Stimulated activated CD8-positive, alpha-beta memory T cell treated with anti-CD3 and anti-CD28 coated beads, Interleukin-7, amount 100 ng/mL, for 4 hours (primary cell): ENCODE data around the gene ZNF786.

Experiments used
- DNase-seq, 2 donors: peaks; one replicate each; pipeline ENCODE4 v3.0.0-alpha.2; 2020; ENCODE audit warnings: low read depth in 2 of 2

ZNF786 gene

DNA sequence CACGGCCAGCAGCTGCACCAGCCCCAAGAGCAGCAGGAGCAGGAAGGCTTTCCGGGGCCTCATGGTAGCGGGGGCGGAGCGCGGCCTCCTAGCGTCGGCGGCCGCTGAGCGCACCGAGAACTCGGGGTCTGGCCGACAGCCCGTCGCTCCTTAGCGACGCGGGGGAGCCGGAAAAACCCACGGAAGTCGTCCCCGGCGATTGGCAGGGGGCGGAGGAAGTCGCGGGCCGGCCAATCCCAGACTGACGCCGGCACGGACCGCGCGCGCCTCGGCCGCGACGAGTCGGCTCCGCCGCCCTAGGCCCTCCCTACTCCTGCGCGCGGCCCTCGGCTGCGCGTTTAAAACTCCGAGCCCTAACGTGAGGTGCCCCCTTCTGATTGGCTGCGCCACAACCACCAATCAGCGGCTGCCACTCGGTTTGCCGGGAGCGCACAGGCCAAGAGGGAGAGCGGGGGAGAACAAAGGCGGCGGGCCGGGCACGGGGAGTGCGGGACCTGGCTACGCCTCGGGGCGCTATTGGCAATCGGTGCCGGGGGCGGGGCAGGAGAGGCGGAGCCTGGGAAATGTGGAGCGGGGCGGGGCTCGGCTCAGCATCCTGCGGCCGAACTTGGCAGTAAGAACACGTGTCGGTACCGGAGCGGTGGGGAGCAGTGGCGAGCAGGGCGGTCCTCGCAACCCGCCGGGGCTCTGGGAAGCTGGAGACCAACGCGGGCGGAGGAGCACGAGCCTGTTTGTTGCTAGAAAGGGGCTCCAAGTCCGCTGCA, 62.0 kb downstream of the ZNF786 start, which contains the start of gene PDIA4:
Gene PDIA4 (minus strand): TSS at position 160 of the 764 bp plus-strand sequence. CDS start 97 bp downstream, at position 63.
- peak; percentile 99 to 100 for DNase-seq

DNA sequence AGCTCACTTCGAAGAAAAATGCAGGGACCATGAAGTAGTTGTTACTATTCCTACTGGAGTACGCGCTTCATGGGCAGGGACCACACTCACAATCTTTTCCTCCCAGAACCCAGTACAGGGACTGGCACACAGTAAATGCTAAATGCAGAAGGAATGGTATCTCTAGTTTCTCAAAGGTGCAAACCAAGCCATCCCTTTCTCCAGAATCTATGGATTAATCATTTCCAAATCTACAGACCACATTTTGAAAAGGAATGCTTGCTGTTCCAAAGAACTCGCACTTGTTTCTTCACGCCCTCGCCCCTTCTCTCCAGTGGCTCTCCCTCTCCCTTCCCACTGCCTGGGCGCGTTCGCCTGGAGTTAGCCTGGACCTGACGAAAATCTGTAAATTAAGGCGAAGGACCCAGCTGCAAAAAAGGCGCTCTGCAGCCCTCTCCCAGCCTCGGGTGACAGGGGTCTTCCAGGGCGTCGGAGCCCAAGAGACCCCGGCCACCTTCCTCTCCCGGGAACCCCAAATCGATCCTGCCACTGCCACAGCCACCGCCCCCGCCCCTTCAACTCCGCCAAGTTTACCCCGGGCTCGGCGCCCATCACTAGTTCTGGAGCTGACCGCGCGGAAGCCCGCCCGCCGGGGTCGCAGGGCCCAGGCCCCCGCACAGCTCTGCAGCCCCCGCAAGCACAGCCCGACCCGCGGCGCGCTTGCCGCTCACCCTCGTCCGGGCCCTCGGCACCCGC, 62.7 kb downstream of the ZNF786 start:
- DNase-seq: no peak

DNA sequence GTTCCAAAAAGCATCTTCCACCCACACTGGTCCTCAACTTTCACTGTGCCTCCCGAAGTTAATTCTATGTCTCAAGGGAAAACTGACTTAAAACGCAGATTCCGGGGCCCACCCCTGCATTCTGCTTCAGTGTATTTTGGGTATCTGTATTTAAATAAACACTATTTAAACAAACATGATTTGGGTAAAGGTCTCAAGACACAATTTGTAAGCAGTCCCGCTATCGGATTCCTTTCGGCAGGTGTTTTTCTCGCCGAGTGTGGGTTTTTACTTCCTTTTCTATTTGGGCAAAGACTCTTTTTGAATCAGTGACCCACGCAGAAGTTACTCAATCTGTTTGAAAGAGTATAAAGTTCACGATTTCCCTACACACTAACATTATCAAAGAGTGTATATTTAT, 63.5 kb downstream of the ZNF786 start:
- DNase-seq: no peak

DNA sequence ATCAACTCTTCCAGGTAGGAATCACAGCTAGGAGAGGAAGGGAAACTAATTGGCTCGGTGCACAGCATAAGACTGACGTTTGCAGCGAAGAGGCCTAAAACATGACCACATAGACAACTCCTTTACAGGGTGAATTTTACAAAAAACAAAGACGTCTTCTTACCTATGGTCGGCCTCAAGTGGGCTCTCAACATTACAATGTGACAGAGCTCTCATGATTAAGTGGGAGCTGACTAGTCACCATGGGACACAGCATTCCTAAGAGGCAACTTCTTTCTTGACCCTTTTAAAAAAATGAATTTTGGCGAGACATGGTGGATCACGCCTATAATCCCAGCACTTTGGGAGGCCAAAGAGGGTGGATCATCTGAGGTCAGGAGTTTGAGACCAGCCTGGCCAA, 66.9 kb downstream of the ZNF786 start:
- no peak for DNase-seq

DNA sequence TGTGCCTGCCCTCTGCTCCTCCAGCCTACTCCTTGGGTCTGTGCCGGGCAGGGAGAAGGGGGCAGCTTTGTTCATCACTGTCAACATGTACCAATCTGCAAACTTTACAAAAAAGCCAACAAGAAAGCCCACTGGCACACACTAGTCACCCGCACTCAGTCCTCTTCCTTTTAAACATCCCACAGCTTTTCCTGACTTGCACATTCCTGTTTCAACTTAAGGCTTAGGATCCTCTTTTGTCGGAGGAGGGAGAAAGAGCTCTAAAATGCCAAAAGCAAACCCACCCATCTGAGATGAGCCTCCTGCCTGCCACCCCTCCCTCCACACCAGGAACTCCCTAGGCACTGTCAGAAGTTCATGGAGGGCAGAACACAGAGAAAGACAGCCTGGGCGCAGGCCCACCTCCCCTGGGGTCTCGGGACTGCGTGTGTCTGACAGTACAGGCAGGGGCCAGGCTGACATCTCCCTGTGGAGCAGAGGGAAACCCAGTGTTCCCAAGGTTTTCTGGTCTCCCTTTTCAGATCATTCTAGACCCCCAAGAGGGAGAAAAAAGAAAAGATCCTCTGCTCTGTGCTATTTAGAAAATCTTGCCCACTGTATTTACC, 67.7 kb downstream of the ZNF786 start:
- no peak for DNase-seq

DNA sequence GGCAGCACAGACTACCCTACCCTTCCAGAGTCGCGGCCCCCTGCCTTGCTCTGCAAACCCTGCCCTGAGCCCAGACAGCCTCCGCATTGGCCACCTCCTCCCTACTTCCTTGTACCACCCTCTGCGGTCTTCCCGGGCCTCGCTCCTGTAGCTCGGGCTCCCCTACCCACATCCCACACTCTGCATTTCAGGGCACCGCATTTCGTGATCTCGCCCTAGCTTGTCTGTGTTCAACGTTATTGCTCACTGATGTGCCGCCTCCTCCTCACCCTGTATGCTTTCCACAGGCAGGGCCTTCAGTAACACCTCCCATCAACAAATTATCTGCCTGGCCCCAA, 68.8 kb downstream of the ZNF786 start:
- DNase-seq: no peak

DNA sequence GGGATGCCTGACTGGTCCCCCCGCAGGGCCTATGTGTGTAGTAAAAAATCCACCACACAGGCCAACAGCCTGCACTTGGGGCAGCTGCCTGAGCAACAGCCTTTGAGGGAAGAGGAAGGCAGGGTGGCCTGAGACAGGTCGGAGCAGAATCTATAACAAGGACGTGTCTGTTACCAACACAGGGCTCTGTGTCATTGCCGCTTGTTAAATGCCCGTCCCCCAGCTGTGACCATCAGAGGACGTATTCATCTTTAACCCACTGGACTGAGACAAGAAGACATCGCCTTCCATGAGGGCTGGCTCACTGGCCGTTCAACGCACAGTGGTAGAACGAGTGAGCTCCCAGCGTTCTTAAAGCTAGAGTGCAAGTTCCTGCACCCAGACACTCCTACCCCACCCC, 70.0 kb downstream of the ZNF786 start:
- no peak for DNase-seq
